Sigmoid colon (tissue), 7 donors: Measurements from ENCODE around the gene NTN3. TPM values are rescaled to one million over a fixed set of nuclear protein-coding genes. Genes with fewer than 3 reads are reported as not detected.

Experiments used
- DNase-seq: peaks from one replicate; pipeline ENCODE4 v3.0.0-alpha.2; 2019
- H3K27ac ChIP-seq, 4 donors: fragments of 200-600 bp; sonication (generic); one replicate each; pipeline ENCODE4 v1.5.1; 2016 to 2019; ENCODE audit warnings: mild to moderate bottlenecking in 1 of 4
- H3K27me3 ChIP-seq, 3 donors: fragments of 200-600 bp; sonication (generic); one replicate each; pipeline ENCODE4 v1.5.1; 2019; ENCODE audit warnings: mild to moderate bottlenecking in 1 of 3
- H3K36me3 ChIP-seq, 4 donors: fragments of 200-600 bp; sonication (generic); one replicate each; pipeline ENCODE4 v1.5.1; 2016 to 2019
- H3K4me1 ChIP-seq, 4 donors: fragments of 200-600 bp; sonication (generic); one replicate each; pipeline ENCODE4 v1.5.1; 2017 to 2019
- H3K4me3 ChIP-seq, 4 donors: fragments of 200-600 bp; sonication (generic); one replicate each; pipeline ENCODE4 v1.5.1; 2017 to 2019; ENCODE audit warnings: mild to moderate bottlenecking in 2 of 4, moderate library complexity in 1 of 4
- H3K9me3 ChIP-seq, 4 donors: fragments of 200-600 bp in 3 of 4; sonication (generic) in 3 of 4; one replicate each; pipeline versions ENCODE4 v1.5.1 to v1.6.1; 2013 to 2019
- CTCF ChIP-seq, 4 experiments: fragments of 450-650 bp in 3 of 4; fragments of 200-600 bp in 1 of 4; IDR thresholded peaks; one replicate each; pipeline ENCODE4 v1.5.1; 2016 to 2019; ENCODE audit warnings: antibody characterized with exemption in 4 of 4, mild to moderate bottlenecking in 3 of 4, moderate library complexity in 2 of 4
- EP300 ChIP-seq, 4 donors: sonication (generic); formaldehyde crosslinking; IDR thresholded peaks; one replicate each; pipeline ENCODE4 v1.6.1; 2017; ENCODE audit warnings: antibody characterized with exemption in 4 of 4
- POLR2A ChIP-seq, 2 donors: fragments of 450-650 bp; IDR thresholded peaks; one replicate each; pipeline ENCODE4 v1.6.1; 2016; ENCODE audit warnings: antibody characterized with exemption in 2 of 2, mild to moderate bottlenecking in 2 of 2, moderate library complexity in 2 of 2
- POLR2AphosphoS5 ChIP-seq, 4 donors: sonication (generic); formaldehyde crosslinking; IDR thresholded peaks; one replicate each; pipeline ENCODE4 v1.6.1; 2017; ENCODE audit warnings: antibody characterized with exemption in 4 of 4
- WGBS, 2 donors: extraction: QIAGEN DNeasy Blood & Tissue Kit; methylation state at CpG; one replicate each; pipeline ENCODE4 v1.1.7; 2013; 5-methylcytosine and 5-hydroxymethylcytosine counted together
- intact Hi-C: fragments of 100-400 bp; cut with DNase I; formaldehyde crosslinking; loops from one replicate; pipeline ENCODE4 v1.15.1; 2023
- polyA plus RNA-seq, 3 donors: library from polyadenylated mRNA; stranded (reverse); fragments of 200-250 nt; gene quantifications; one replicate each; pipeline ENCODE4 v1.2.3, GENCODE V29; 2013
- total RNA-seq, 4 donors: library from RNA; depleted of rRNA; stranded (reverse); fragments of >200 nt; gene quantifications; one replicate each; pipeline ENCODE4 v1.1.0, GENCODE V29; 2016
- donor health status: healthy with polysubstance abuse.
- donor health status: Bipolar disorder and iron deficiency.
- donor health status: healthy.

The NTN3 gene
- total and polyA plus RNA-seq, 7 donors = 0.13 to 0.83 TPM; not detected in 5

DNA sequence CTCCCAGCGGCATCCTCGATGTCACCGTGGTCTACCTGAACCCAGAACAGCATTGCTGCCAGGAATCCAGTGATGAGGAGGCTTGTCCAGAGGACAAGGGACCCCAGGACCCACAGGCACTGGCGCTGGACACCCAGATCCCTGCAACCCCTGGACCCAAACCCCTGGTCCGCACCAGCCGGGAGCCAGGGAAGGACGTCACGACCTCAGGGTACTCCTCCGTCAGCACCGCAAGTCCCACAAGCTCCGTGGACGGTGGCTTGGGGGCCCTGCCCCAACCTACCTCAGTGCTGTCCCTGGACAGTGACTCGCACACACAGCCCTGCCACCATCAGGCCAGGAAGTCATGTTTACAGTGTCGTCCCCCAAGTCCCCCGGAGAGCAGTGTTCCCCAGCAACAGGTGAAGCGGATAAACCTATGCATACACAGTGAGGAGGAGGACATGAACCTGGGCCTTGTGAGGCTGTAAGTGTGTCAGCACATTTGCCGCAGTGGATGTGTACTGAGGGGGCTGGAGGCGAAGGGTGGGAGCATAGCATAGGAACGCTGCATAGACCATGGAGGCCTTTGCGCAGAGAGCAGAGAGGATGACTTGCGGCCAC is 14.4 kb upstream of the NTN3 start:
- Histone ChIP-seq H3K36me3 (peaks cover 0 to 3% (median 0%) of the 10 kb centered on the region in 4 donors), H3K27ac (no peak overlapping the region), H3K4me1 (peaks cover 0 to 17% (median 16%) of the 10 kb centered on the region in 4 donors), H3K27me3 (no peaks in the 10 kb centered on the region), H3K9me3 (no peaks in the 10 kb centered on the region), H3K4me3 (no peak overlapping the region)
- no peak for DNase-seq
- intact Hi-C loops = loop anchor here (5.0 kb wide), 1 partner anchor 46 kb away; no protein-coding TSS in a partner anchor
- 96% methylated on average over 21 of the region's 21 CpGs for WGBS, 2 donors
- no peak for TF ChIP-seq CTCF (IDR thresholded peaks at IDR 0.05)
- no peak for TF ChIP-seq POLR2AphosphoS5 (IDR thresholded peaks at IDR 0.05)
- TF ChIP-seq EP300 (IDR thresholded peaks at IDR 0.05) = no peak
- no peak for TF ChIP-seq POLR2A (IDR thresholded peaks at IDR 0.05)

GRCh38 chr16:2457267-2457666 is 13.8 kb upstream of the NTN3 start:
- no peak overlapping the region for H3K27ac ChIP-seq
- no peaks in the 10 kb centered on the region for H3K27me3 ChIP-seq
- no peak overlapping the region for H3K4me3 ChIP-seq
- no peak for DNase-seq
- peaks cover 0 to 17% (median 16%) of the 10 kb centered on the region in 4 donors for H3K4me1 ChIP-seq
- intact Hi-C loops = loop anchor here (5.0 kb wide), 1 partner anchor 45 kb away; no protein-coding TSS in a partner anchor
- 82% methylated on average over 13 of the region's 13 CpGs for WGBS, 2 donors
- H3K36me3 ChIP-seq = peaks cover 0 to 3% (median 0%) of the 10 kb centered on the region in 4 donors
- H3K9me3 ChIP-seq = no peaks in the 10 kb centered on the region
- TF ChIP-seq POLR2AphosphoS5 (IDR thresholded peaks at IDR 0.05) = no peak
- no peak for TF ChIP-seq CTCF (IDR thresholded peaks at IDR 0.05)
- TF ChIP-seq POLR2A (IDR thresholded peaks at IDR 0.05) = no peak
- no peak for TF ChIP-seq EP300 (IDR thresholded peaks at IDR 0.05)

- WGBS, 2 donors = 85 to 86% methylated on average over 7 of the region's 7 CpGs
- H3K4me1 ChIP-seq = peaks cover 0 to 17% (median 16%) of the 10 kb centered on the region in 4 donors
- no peak for DNase-seq
- no peak overlapping the region for H3K4me3 ChIP-seq
- no peaks in the 10 kb centered on the region for H3K9me3 ChIP-seq
- H3K36me3 ChIP-seq = peaks cover 0 to 3% (median 0%) of the 10 kb centered on the region in 4 donors
- intact Hi-C loops = loop anchor here (5.0 kb wide), 1 partner anchor 44 kb away; no protein-coding TSS in a partner anchor
- H3K27ac ChIP-seq = no peak overlapping the region
- TF ChIP-seq POLR2A (IDR thresholded peaks at IDR 0.05) = no peak
- TF ChIP-seq POLR2AphosphoS5 (IDR thresholded peaks at IDR 0.05) = no peak
- TF ChIP-seq EP300 (IDR thresholded peaks at IDR 0.05) = no peak
- H3K27me3 ChIP-seq = no peaks in the 10 kb centered on the region
Measured at GRCh38 chr16:2457946-2458345, 13.2 kb upstream of the NTN3 start.

- Histone ChIP-seq H3K9me3 (no peaks in the 10 kb centered on the region), H3K4me3 (peak overlapping the region; percentile 38 to 57 (median 54)), H3K36me3 (peaks cover 0 to under 1% (median 0%) of the 10 kb centered on the region in 4 donors), H3K4me1 (peaks cover 0 to 17% (median 16%) of the 10 kb centered on the region in 4 donors), H3K27ac (peak overlapping the region in 3 of 4 donors; percentile 57 to 64 (median 59)), H3K27me3 (no peaks in the 10 kb centered on the region)
- DNase-seq = no peak
- intact Hi-C loops = loop anchor here (5.0 kb wide), 1 partner anchor 43 kb away; no protein-coding TSS in a partner anchor
- TF ChIP-seq POLR2AphosphoS5 (IDR thresholded peaks at IDR 0.05) = no peak
- no peak for TF ChIP-seq EP300 (IDR thresholded peaks at IDR 0.05)
- no peak for TF ChIP-seq POLR2A (IDR thresholded peaks at IDR 0.05)
- no peak for TF ChIP-seq CTCF (IDR thresholded peaks at IDR 0.05)
- 20 to 37% methylated on average over 18 of the region's 18 CpGs for WGBS, 2 donors
Measured at GRCh38 chr16:2458887-2459646, 12.0 kb upstream of the NTN3 start.
